Epidermal melanocyte (primary cell): ENCODE measurements around the gene FNDC3B.

Experiments used
- DNase-seq: peaks from one replicate; pipeline ENCODE4 v3.0.0; 2011; ENCODE audit warnings: low spot score; ENCODE audit not compliant: insufficient read length

FNDC3B gene

DNA sequence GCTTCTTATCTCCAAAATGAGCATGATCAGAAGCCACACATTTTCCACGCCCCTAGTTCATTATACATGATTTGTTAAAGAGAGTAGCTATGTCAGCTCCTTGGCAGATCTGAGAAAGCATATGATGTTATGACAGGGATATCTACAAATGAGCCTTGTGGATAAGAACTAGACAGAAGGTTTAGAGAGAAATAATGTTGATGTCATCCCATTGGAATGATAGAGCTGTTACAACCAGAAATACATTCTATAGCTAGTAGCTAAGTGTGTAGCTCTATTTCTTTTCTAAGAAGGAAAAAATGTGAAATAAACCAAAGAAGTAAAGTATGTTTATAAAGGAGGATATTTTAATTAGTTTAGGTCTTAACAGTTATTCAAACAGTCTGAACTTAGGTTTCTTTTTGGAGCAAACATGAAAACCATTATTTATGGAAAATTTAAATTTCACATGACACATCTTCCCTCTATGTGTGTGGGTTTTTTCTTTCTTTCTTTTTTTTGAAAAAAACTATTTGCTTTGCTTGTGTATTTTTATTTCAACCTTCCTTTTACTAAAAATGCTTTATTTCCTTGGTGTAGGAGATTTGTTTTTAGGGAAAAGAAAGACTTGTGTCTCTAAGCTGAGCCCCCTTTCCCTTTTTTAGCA is 241.2 kb downstream of the FNDC3B start:
- DNase-seq = no peak

DNA sequence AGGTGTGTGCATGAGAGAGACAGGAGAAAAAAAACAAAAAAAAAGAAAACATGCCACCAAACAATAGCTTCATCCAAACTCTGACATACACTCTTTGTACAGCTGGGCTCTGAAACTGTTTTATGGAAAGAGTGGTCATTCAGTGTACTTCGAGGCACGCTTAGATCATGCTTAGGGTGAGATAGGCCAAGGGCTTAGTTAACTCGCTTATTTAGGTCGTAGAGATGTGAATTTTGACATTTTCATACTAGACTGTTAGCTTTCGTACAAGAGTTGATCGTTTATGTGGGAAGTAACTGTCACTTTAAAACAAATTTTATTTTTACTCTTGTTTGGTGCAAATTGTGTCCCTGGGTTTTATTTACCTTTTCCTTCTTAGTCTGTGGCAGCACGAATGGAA is 242.5 kb downstream of the FNDC3B start:
- no peak for DNase-seq

- DNase-seq = no peak
Observed at GRCh38 chr3:172282850-172283249, 243.5 kb downstream of the FNDC3B start.

- no peak for DNase-seq
Observed at GRCh38 chr3:172283841-172284357, 244.5 kb downstream of the FNDC3B start.

GRCh38 chr3:172285844-172286243 is 246.5 kb downstream of the FNDC3B start:
- peak; percentile 28 for DNase-seq

GRCh38 chr3:172286548-172287148 is 247.3 kb downstream of the FNDC3B start:
- no peak for DNase-seq

- no peak for DNase-seq
Observed at GRCh38 chr3:172287937-172288477, 248.6 kb downstream of the FNDC3B start.

DNA sequence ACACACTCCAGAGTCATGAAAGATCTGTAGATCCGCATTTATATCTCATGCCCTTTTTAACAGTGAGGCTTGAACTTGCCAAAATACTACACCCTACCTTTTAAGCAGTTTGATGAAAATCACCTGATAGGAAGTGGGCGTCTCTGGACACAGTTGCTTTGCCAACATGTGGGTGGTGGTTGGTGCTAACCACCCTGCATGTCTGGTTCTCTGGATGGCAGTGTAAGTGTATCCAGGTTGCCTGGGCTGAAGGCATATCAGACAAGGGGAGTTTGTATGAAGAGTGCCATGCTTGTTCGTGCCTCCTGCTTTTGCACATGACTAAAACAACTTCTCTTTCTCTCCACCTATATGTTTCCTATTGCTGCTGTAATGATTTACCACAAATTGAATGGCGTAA is 249.3 kb downstream of the FNDC3B start:
- no peak for DNase-seq

GRCh38 chr3:172289583-172289982 is 250.2 kb downstream of the FNDC3B start:
- no peak for DNase-seq

DNA sequence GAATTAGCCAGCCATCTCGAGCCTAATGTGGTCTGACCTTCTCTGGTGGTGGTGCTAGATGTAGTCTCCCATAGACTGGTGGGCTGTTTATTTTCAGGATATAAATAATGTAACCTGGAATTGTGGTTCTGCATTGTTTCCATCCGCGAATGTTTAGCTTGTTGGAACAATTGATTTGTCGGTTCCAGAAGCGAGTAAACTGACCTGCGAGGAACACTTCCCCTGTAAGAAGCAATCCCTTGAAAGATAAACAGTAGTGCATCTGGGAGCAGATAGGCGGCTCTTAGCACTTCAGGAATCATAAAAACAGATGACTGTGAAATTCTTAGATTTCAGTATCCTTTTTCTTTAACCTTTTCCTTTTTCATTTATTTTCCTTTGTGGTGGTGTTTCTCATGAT is 251.1 kb downstream of the FNDC3B start:
- DNase-seq = no peak

GRCh38 chr3:172291650-172292049 is 252.3 kb downstream of the FNDC3B start:
- DNase-seq = no peak

- no peak for DNase-seq
Observed at GRCh38 chr3:172292422-172292821, 253.0 kb downstream of the FNDC3B start.

DNA sequence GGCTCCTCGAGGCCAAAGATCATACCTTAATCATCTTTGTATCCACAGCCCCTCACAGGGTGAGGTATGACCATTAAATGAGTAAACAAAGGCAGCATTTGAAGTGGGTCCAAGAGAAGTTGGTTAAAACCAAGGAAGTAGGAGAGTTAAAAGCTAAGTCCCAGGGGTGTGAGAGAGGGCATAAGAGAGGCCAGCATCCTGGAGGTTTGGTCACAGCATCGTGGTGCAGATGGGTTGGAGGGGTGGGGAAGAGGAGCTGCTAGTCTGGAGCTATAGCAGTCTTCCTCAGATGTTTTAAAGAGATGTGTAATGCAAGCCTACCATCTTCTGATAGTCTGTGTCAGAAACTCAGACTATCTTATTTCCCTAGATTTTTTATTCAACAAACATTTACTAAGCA is 253.7 kb downstream of the FNDC3B start:
- DNase-seq = no peak

- no peak for DNase-seq
Observed at GRCh38 chr3:172294223-172294806, 254.9 kb downstream of the FNDC3B start.

DNA sequence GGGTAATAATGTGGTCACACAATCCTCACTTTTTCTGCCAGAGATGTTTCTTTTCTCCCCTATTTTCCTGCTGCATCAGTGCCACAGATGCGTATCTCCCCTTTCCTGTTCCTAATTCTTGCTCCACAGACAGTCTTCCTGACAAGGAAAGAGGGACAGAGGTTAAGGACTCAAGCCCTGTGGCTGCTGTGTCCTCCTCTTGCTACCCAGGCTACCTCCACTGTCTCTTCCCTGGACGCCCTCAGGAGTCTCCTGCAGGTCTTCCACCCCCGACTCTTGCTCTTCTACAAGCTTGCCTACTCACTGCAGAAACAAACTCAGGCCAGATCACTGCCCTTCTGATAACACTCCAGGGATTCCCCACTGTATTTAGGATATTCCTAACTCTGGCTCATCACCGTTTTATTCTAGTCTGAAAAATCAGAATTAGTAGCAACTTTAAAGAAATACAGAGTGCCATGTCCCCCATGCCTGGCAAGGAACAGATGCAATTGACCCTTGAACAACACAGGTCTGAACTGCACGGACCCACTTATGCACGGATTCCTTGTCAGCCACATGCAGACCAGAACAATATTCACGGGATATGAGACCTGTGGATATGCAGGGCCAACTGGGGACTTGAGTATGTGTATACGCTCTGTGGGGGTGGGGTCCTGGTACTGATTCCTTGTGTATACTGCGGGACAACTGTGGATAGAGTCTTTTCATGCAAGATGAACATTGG is 257.0 kb downstream of the FNDC3B start:
- no peak for DNase-seq

GRCh38 chr3:172296975-172297332 is 257.6 kb downstream of the FNDC3B start:
- DNase-seq = no peak

GRCh38 chr3:172298247-172298646 is 258.9 kb downstream of the FNDC3B start:
- no peak for DNase-seq

DNA sequence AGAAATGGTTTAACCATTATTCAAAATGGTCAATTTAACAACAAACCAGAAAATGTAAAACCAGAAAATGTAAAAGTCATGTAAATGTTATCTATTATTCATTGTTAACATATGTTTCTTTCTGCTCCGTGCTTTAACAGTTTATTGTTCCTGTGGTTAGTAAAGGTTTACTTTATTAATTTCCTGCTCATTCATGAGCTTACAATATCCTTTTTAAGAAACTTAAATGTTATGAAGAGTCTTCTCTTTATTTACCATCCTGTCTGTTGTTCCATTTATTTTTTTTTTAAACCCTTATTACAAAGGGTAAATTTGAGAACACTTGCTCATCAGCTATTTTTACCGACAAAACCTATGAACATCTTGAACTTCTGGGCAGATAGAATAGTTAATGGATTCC is 260.8 kb downstream of the FNDC3B start:
- no peak for DNase-seq

GRCh38 chr3:172300862-172301261 is 261.5 kb downstream of the FNDC3B start:
- DNase-seq = no peak

DNA sequence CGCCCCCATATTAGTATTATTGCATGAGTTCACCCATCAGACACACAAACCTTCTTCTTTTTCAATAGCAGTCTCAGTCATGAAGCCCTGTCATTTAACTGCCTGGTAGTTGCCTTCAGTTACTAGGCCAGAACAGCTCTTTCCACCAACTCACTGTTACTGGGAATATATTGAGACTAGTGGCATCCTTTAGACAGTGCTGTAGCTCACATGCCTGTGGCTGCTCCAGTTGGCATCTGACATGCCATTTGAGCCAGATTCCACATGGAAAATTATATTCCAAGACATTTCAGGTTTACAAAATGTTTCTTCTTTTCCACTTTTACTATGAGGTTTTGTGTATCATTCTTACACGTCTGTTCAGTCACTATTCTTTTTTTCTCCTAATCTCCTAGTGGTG is 262.8 kb downstream of the FNDC3B start:
- DNase-seq = no peak

GRCh38 chr3:172303181-172303580 is 263.8 kb downstream of the FNDC3B start:
- no peak for DNase-seq
